ENCODE data around the gene PAPLN.

DNA sequence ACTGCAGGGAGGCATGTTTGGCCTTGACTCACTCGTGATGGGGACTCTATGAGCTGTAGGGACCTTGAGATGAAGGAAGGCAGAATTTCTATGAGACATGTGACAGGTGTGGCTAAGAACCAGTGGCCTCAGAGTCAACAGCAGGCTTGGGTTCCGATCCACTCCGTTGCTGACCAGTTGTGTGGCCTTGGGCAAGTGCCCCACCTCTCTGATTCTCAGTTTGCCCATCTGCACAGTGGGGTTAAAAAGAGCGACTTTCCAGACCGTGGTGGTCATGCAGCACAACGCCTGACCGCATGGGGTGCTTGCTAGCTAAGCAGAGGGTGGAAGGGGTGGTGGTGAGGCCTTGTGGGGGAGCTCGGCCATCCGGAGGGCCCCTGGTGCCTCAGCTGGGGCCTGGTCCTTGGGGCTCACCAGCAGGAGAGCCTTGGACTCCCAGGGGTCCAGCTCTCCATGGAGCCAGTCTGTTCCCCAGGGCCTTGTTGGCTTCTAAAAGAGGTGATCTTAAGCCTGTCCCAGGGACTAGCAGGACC is 18.5 kb downstream of the PAPLN start:
- TF ChIP-seq CTCF (IDR thresholded peaks at IDR 0.05; ENCODE audit: control extremely low read depth in 1 of 3, insufficient read depth in 1 of 3, low read depth in 1 of 3, low read length in 3 of 3), result no peak
- TF ChIP-seq EP300 (IDR thresholded peaks at IDR 0.05; ENCODE audit: borderline replicate concordance in 1 of 2, low read depth in 2 of 2, low read length in 2 of 2), result no peak
- TF ChIP-seq JUND (IDR thresholded peaks at IDR 0.05; ENCODE audit: low read length), result no peak
- no peak for TF ChIP-seq KDM5A (IDR thresholded peaks at IDR 0.05; ENCODE audit: low read length)
- TF ChIP-seq TEAD4 (IDR thresholded peaks at IDR 0.05; ENCODE audit: low read depth, low read length), result no peak
- TF ChIP-seq SRF (IDR thresholded peaks at IDR 0.05; ENCODE audit: low read depth, low read length), result no peak
- no peak for TF ChIP-seq POLR2A (IDR thresholded peaks at IDR 0.05; ENCODE audit: control extremely low read depth in 1 of 2, low read depth in 2 of 2, low read length in 2 of 2)
- no peak for TF ChIP-seq EZH2 (IDR thresholded peaks at IDR 0.05; ENCODE audit: low read depth, low read length, severe bottlenecking)
- TF ChIP-seq TBP (IDR thresholded peaks at IDR 0.05; ENCODE audit: low read depth, low read length), result no peak
- TF ChIP-seq CEBPB (IDR thresholded peaks at IDR 0.05; ENCODE audit: low read depth, low read length), result no peak
- TF ChIP-seq JUN (IDR thresholded peaks at IDR 0.05; ENCODE audit: low read depth, low read length), result no peak
- no peak for TF ChIP-seq SUZ12 (IDR thresholded peaks at IDR 0.05; ENCODE audit: low read length)
- TF ChIP-seq, protein P1, sequence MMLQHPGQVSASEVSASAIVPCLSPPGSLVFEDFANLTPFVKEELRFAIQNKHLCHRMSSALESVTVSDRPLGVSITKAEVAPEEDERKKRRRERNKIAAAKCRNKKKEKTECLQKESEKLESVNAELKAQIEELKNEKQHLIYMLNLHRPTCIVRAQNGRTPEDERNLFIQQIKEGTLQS (IDR thresholded peaks at IDR 0.05; ENCODE audit: insufficient read depth, low read depth, low read length), result no peak
- no peak for TF ChIP-seq GTF2F1 (IDR thresholded peaks at IDR 0.05; ENCODE audit: borderline replicate concordance, low read depth, low read length)

Data from H1 (cell line).